K562 treated with DMSO at 1 percent for 12 hours (cell line): ENCODE measurements around the gene RPS6KA4. TPM values are rescaled to one million over a fixed set of nuclear protein-coding genes. Genes with fewer than 3 reads are reported as not detected.

Source experiments
- total RNA-seq: library from RNA; unstranded; fragments of 300-600 nt; gene quantifications from 2 replicates; pipeline ENCODE4 v1.2.3, GENCODE V29; 2022; ENCODE audit not compliant: insufficient read depth

RPS6KA4 gene
- 24.0 and 26.5 TPM in 2 replicates for total RNA-seq

DNA sequence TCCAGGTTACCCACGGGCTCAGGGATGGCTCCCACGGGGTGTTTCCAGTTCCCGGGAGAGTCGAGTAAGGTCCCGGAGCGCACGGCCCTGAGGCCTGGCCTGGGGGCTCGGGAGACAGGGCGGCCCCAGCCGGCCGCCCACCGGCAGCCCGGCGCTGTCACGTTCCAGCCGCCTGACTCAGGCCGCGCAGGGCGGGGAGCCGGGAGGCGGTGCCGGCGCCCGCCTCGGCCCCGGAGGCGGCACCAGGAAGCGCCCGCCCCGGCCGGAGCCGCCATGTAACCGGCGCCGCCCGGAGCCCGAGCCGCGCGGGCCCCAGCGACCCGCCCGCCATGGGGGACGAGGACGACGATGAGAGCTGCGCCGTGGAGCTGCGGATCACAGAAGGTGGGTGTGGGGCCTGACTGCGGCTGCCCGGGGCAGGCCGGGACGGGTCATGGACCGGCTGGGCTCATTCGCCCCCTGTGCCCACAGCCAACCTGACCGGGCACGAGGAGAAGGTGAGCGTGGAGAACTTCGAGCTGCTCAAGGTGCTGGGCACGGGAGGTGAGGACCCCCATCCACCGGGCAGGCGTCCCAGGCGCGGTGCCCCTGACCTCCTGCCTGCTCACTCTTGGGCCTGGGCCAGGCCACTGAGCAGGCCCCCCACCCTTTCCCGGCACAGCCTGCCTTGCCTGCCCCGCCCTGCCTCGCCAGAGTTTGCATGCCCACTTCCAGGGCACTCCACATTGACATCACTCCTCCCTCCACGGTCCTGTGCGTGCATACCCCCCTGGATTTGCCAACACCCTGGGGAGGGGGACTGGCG lies at the start of gene RPS6KA4:
TSS of gene RPS6KA4 (plus strand) at position 256 of the 805 bp plus-strand sequence. CDS start at position 330, 74 bp downstream.

DNA sequence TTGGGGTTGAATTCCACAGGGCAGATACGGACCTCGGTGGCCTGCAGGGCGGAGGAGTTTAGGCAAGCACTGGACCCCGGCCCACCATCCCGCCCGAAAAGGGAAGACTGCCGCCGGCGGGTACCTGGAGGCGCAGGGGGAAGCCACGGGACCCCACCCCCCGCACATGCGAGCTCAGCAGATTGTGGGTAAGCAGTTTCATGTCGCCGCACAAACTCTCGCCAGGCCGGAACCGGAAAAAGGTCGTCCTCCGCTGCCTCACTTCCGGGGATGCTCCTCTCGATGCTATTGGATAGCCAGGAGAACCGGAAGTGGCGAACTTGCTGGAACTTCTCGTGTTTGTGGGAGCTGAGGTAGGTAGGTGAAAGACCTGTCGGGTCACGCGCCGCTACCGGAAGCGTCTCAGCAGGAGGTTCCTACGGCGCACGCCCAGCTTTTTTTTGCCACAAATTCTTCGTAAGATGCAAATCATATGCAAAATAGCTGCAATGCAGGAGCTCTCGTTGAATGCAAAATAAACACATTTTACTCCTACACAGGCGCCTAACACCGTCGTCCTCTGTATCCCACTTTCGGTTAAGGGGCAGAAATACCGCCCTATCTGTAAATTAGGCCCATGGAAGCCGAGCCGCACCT lies 41.5 kb upstream of the RPS6KA4 start, which contains the start of gene TRMT112:
TSS of gene TRMT112 (minus strand) at position 235 of the 636 bp plus-strand sequence. CDS start at position 202, 33 bp downstream.

DNA sequence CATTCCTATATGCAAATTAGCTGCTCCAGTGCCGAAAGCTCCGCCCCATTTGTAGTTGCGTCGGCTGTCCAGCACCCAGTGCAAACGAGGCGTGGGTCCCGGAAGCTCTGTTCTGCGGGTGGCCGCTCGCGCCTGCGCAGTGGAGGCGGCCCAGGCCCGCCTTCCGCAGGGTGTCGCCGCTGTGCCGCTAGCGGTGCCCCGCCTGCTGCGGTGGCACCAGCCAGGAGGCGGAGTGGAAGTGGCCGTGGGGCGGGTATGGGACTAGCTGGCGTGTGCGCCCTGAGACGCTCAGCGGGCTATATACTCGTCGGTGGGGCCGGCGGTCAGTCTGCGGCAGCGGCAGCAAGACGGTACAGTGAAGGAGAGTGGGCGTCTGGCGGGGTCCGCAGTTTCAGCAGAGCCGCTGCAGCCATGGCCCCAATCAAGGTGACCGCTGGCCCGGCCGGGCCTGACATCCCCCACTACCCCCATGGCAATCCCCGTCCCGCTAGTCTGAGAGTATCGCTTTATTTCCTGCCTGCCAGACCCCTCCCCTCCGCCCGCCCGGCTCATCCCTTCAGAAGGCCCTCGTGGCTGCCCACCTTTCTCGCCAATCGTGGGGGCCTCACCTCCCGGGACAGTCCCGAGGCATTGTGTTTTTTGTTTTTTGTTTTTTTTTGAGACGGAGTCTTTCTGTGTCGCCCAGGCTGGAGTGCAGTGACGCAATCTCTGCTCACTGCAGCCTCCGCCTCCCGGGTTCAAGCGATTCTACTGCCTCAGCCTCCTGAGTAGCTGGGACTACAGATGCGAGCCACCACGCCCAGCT lies 40.8 kb upstream of the RPS6KA4 start, which contains the start of gene PRDX5:
TSS of gene PRDX5 (plus strand) at position 161 of the 805 bp plus-strand sequence. CDS start at position 256, 95 bp downstream.

DNA sequence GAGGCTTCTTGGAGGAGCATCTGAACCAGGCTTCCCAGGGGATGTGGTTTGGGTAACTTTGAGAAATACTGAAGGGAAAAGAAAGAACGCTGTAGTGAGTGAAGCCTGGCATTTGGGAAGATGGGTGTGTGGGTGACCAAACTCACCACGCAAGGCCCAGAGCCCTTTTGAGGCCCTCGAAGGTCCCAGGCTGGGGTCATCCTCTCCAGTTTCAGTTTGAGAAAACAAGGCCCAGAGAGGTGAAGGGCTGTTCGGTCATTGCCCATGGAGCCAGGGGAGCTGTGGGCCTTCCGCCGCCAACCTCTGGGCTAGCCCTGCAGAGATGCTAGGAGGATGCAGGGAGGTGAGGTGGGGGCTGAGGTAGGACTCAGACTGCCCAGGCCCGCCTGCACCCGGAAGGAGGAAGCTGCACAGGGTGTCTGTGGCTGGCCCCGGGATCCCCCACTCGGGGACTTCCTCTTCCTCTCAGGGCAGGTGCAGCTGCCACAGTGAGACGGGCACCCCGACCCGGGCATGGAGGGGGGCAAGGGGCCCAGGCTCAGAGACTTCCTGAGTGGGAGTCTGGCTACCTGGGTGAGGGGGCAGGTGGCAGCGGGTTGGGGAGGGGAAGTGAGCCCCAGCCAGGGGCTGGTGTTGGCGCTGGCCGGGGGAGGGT lies 19.1 kb upstream of the RPS6KA4 start, which contains the start of gene CCDC88B:
TSS of gene CCDC88B (plus strand) at position 451 of the 655 bp plus-strand sequence. CDS start at position 514, 63 bp downstream.

Other genes starting within 250 kb of the RPS6KA4 start
- gene MACROD1, start 193.0 kb upstream of the RPS6KA4 start, total RNA-seq, result 69.0 and 104 TPM in 2 replicates
- gene STIP1, start 173.0 kb upstream of the RPS6KA4 start, total RNA-seq, result 202 and 282 TPM in 2 replicates
- 98.9 and 99.4 TPM in 2 replicates for gene FERMT3, start 152.4 kb upstream of the RPS6KA4 start, total RNA-seq
- gene TRPT1, start 133.0 kb upstream of the RPS6KA4 start, total RNA-seq, result 41.7 and 48.9 TPM in 2 replicates
- gene NUDT22, start 132.9 kb upstream of the RPS6KA4 start, total RNA-seq, result 79.4 and 98.5 TPM in 2 replicates
- 71.7 and 73.1 TPM in 2 replicates for gene DNAJC4, start 128.6 kb upstream of the RPS6KA4 start, total RNA-seq
- gene VEGFB, start 124.6 kb upstream of the RPS6KA4 start, total RNA-seq, result 103 and 104 TPM in 2 replicates
- gene FKBP2, start 118.1 kb upstream of the RPS6KA4 start, total RNA-seq, result 113 and 130 TPM in 2 replicates
- gene PPP1R14B, start 112.2 kb upstream of the RPS6KA4 start, total RNA-seq, result 105 and 156 TPM in 2 replicates
- gene PLCB3, start 107.6 kb upstream of the RPS6KA4 start, total RNA-seq, result 14.8 and 31.1 TPM in 2 replicates
- gene BAD, start 74.5 kb upstream of the RPS6KA4 start, total RNA-seq, result 83.9 and 138 TPM in 2 replicates
- gene GPR137, start 73.3 kb upstream of the RPS6KA4 start, total RNA-seq, result 49.0 and 56.6 TPM in 2 replicates
- not detected in 2 replicates for gene KCNK4, start 67.9 kb upstream of the RPS6KA4 start, total RNA-seq
- 1.8 and 2.0 TPM in 2 replicates for gene CATSPERZ, start 58.8 kb upstream of the RPS6KA4 start, total RNA-seq
- gene ESRRA, start 53.6 kb upstream of the RPS6KA4 start, total RNA-seq, result 72.4 and 81.7 TPM in 2 replicates
- 306 and 450 TPM in 2 replicates for gene TRMT112, start 41.6 kb upstream of the RPS6KA4 start, total RNA-seq
- gene PRDX5, start 41.0 kb upstream of the RPS6KA4 start, total RNA-seq, result 404 and 652 TPM in 2 replicates
- 12.0 and 20.3 TPM in 2 replicates for gene CCDC88B, start 19.0 kb upstream of the RPS6KA4 start, total RNA-seq
- gene SLC22A11, start 196.8 kb downstream of the RPS6KA4 start, total RNA-seq, result not detected in 2 replicates
- gene SLC22A12, start 232.1 kb downstream of the RPS6KA4 start, total RNA-seq, result not detected in 2 replicates